Loucy (cell line): ENCODE measurements around the gene PLXNA2.

Source experiments
- CTCF ChIP-seq: fragments of 200-600 bp; sonication (generic); conservative IDR thresholded peaks from 2 replicates; pipeline ENCODE4 v1.5.1; 2014; ENCODE audit warnings: mild to moderate bottlenecking, antibody characterized with exemption, low read length
- EZH2phosphoT487 ChIP-seq: fragments of 200-600 bp; IDR thresholded peaks from 2 replicates; pipeline ENCODE4 v1.6.1; 2018; ENCODE audit warnings: antibody characterized with exemption, mild to moderate bottlenecking, moderate library complexity, borderline replicate concordance

DNA sequence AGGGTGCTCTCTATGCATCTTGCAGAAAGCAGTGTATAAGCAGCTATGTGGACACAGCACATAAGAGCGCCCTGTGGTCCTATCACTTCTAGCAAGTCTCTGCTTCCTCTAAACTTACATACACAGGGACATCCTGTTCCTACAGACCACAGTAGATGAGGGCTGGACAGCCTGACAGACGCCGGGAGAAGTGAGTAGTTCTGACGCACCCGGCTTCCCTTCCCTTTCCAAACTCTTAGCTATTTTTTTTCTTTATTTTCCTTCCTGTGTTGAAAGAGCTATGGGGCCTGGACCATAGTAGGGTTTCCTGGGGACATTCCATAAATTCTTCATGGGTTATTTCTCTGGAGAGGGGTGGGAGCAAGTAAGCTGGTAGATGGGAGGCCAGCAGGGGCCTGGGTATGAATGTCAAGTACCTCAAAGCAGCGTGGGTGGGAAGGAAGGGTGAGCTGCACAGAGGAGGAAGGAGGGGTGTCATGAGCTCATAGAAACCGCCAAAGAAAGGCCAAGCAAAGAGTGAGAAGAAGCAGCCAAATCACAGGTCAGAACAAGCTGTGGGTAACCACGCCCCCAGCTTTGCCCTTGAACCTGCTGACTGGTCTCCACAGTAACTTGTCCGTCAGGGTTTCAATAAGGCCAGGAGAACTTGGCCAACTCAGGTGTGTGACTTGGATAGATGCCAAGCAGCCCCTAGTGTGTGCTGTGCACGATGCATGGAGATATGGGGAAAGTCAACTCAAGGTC, 36.6 kb downstream of the PLXNA2 start:
- TF ChIP-seq CTCF = no peak
- TF ChIP-seq EZH2phosphoT487 = no peak
